Sigmoid colon (tissue), 4 donors: ENCODE data around the gene TGM3.

ENCODE experiments used
- EP300 ChIP-seq, 4 donors: sonication (generic); formaldehyde crosslinking; IDR thresholded peaks; one replicate each; pipeline ENCODE4 v1.6.1; 2017; ENCODE audit warnings: antibody characterized with exemption in 4 of 4
- POLR2A ChIP-seq, 2 donors: fragments of 450-650 bp; IDR thresholded peaks; one replicate each; pipeline ENCODE4 v1.6.1; 2016; ENCODE audit warnings: antibody characterized with exemption in 2 of 2, mild to moderate bottlenecking in 2 of 2, moderate library complexity in 2 of 2
- TF ChIP-seq, protein P1 (sequence below), 4 experiments: fragments of 450-650 bp in 3 of 4; fragments of 200-600 bp in 1 of 4; IDR thresholded peaks; one replicate each; pipeline ENCODE4 v1.5.1; 2016 to 2019; ENCODE audit warnings: antibody characterized with exemption in 4 of 4, mild to moderate bottlenecking in 3 of 4, moderate library complexity in 2 of 4

DNA sequence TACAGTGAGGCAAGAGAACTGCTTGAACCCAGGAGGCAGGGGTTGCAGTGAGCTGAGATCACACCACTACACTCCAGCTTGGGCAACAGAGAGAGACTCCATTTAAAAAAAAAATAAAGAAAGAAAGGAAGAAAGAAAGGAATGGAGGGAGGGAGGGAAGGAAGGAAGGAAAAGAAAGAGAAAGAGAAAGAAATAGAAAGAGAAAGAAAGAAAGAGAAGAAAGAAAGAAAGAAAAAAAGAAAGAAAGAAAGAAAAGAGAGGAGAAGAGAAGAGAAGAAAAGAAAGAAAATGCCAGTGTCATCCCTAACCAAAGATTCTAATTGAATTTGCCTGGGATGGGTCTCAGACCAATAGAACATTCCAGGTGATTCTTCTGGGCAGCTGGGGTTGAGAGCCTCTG lies 4.2 kb downstream of the TGM3 start:
- TF ChIP-seq, protein P1, sequence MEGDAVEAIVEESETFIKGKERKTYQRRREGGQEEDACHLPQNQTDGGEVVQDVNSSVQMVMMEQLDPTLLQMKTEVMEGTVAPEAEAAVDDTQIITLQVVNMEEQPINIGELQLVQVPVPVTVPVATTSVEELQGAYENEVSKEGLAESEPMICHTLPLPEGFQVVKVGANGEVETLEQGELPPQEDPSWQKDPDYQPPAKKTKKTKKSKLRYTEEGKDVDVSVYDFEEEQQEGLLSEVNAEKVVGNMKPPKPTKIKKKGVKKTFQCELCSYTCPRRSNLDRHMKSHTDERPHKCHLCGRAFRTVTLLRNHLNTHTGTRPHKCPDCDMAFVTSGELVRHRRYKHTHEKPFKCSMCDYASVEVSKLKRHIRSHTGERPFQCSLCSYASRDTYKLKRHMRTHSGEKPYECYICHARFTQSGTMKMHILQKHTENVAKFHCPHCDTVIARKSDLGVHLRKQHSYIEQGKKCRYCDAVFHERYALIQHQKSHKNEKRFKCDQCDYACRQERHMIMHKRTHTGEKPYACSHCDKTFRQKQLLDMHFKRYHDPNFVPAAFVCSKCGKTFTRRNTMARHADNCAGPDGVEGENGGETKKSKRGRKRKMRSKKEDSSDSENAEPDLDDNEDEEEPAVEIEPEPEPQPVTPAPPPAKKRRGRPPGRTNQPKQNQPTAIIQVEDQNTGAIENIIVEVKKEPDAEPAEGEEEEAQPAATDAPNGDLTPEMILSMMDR (IDR thresholded peaks at IDR 0.05), result no peak
- TF ChIP-seq POLR2A (IDR thresholded peaks at IDR 0.05) (no peak), EP300 (IDR thresholded peaks at IDR 0.05) (no peak)
